Measurements from ENCODE around the gene ASCL4. TPM values are rescaled to one million over a fixed set of nuclear protein-coding genes. Genes with fewer than 3 reads are reported as not detected.

Gene ASCL4
- total RNA-seq, 1 experiment from 2014 or later, result not detected

DNA sequence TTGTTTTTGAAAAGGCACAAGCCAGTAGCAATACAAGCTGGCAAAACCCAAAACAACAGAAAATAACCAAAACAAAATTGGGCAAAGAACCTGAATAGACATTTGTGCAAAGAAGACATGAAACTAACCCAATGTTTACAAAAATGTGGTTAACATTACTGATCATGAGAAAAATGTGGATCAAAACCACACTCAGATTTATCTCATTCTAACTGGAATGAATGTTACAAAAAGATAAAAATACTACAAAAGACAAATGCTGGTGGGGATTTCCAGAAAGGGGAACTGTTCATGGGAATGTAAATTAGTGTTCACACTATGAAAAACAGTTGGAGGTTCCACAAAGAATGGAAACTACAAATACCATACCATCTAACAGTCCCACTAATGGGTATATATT is 26.6 kb downstream of the ASCL4 start:
- Histone ChIP-seq H3K14ac (ENCODE audit: insufficient read depth, low read length) (no peak overlapping the region), H3K4ac (ENCODE audit: low read depth, low read length) (no peak overlapping the region), H3K27ac (ENCODE audit: insufficient read length, low read depth, low read length) (no peak overlapping the region), H3K23ac (ENCODE audit: insufficient read length, low read depth, low read length) (no peak overlapping the region), H2BK20ac (ENCODE audit: low read depth, low read length, poor library complexity, severe bottlenecking) (no peak overlapping the region), H3K4me2 (ENCODE audit: insufficient read depth, insufficient read length, low read length) (no peak overlapping the region), H3T11ph (ENCODE audit: low read length) (no peak overlapping the region), H3K27me3 (ENCODE audit: insufficient read depth, low read length) (no peaks in the 10 kb centered on the region), H4K20me1 (ENCODE audit: control insufficient read depth, insufficient read depth, insufficient read length) (no peaks in the 10 kb centered on the region), H2BK5ac (ENCODE audit: insufficient read length, low read length) (no peak overlapping the region), H2AFZ (ENCODE audit: low read length) (no peak overlapping the region), H3K9ac (ENCODE audit: extremely low read depth, insufficient read length, low read length) (no peak overlapping the region), H2BK120ac (ENCODE audit: low read depth, low read length, poor library complexity, severe bottlenecking) (no peak overlapping the region), H3K79me2 (ENCODE audit: insufficient read depth, low read length) (no peaks in the 10 kb centered on the region), H2AK5ac (ENCODE audit: insufficient read length, low read length) (no peak overlapping the region), H3K79me1 (ENCODE audit: insufficient read depth, low read depth, low read length, poor library complexity, severe bottlenecking) (no peaks in the 10 kb centered on the region), H4K8ac (replicated peaks; ENCODE audit: insufficient read length, low read depth, low read length) (no peak overlapping the region), H3K18ac (ENCODE audit: insufficient read length, low read depth, low read length) (no peak overlapping the region), H3K56ac (ENCODE audit: insufficient read length, low read depth, low read length) (no peak overlapping the region), H3K9me3 (ENCODE audit: control insufficient read depth, low read depth, low read length) (no peaks in the 10 kb centered on the region), H3K23me2 (ENCODE audit: insufficient read length, low read depth, low read length, poor library complexity, severe bottlenecking) (no peaks in the 10 kb centered on the region), H2BK15ac (ENCODE audit: low read depth, low read length) (no peak overlapping the region), H3K4me1 (ENCODE audit: insufficient read depth, low read length) (no peaks in the 10 kb centered on the region; the same call in 1 of the 2 replicates), H4K5ac (ENCODE audit: insufficient read length, low read depth, low read length) (no peak overlapping the region), H4K91ac (ENCODE audit: insufficient read length, low read depth, low read length) (no peak overlapping the region), H2BK12ac (ENCODE audit: insufficient read length, low read depth, low read length) (no peak overlapping the region)
- Mint-ChIP-seq H3K9me3 (no peaks in the 10 kb centered on the region), H3K27me3 (ENCODE audit: low read depth) (peaks cover 5% of the 10 kb centered on the region), H3K27ac (no peak overlapping the region), H3K36me3 (ENCODE audit: insufficient read depth in 1 of 3, low read depth in 3 of 3) (no peaks in the 10 kb centered on the region), H3K4me1 (peaks cover 12 to 17% of the 10 kb centered on the region in 2 experiments), H3K4me3 (no peak overlapping the region)
- TF ChIP-seq, protein P1, sequence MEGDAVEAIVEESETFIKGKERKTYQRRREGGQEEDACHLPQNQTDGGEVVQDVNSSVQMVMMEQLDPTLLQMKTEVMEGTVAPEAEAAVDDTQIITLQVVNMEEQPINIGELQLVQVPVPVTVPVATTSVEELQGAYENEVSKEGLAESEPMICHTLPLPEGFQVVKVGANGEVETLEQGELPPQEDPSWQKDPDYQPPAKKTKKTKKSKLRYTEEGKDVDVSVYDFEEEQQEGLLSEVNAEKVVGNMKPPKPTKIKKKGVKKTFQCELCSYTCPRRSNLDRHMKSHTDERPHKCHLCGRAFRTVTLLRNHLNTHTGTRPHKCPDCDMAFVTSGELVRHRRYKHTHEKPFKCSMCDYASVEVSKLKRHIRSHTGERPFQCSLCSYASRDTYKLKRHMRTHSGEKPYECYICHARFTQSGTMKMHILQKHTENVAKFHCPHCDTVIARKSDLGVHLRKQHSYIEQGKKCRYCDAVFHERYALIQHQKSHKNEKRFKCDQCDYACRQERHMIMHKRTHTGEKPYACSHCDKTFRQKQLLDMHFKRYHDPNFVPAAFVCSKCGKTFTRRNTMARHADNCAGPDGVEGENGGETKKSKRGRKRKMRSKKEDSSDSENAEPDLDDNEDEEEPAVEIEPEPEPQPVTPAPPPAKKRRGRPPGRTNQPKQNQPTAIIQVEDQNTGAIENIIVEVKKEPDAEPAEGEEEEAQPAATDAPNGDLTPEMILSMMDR (conservative IDR thresholded peaks at IDR 0.05), result no peak
- no peak for DNase-seq

All from H9 (cell line).